ENCODE results near the gene HEATR5A.

GRCh38 chr14:31336646-31337045, 83.7 kb downstream of the HEATR5A start:
- TF ChIP-seq POLR2A (IDR thresholded peaks at IDR 0.05) (no peak), CTCF (IDR thresholded peaks at IDR 0.05) (no peak)

Data from gastroesophageal sphincter (tissue), 3 donors.